IPS-18a (cell line): Measurements from ENCODE around the gene CYP27C1.

ENCODE experiments used
- H3K27ac ChIP-seq: one replicate; pipeline ENCODE4 v1.5.1; 2013; ENCODE audit warnings: low read length
- H3K27me3 ChIP-seq: one replicate; pipeline ENCODE4 v1.6.1; 2013; ENCODE audit warnings: mild to moderate bottlenecking, low read length; ENCODE audit not compliant: control insufficient read depth, insufficient read depth
- H3K36me3 ChIP-seq: one replicate; pipeline ENCODE4 v1.6.1; 2013; ENCODE audit warnings: low read depth, low read length; ENCODE audit not compliant: control insufficient read depth
- H3K4me1 ChIP-seq: one replicate; pipeline ENCODE4 v1.6.1; 2013; ENCODE audit warnings: low read depth, low read length; ENCODE audit not compliant: control insufficient read depth
- H3K4me3 ChIP-seq: one replicate; pipeline ENCODE4 v1.5.1; 2013; ENCODE audit warnings: low read length
- H3K9ac ChIP-seq: one replicate; pipeline ENCODE4 v1.6.1; 2013; ENCODE audit warnings: mild to moderate bottlenecking, low read length, moderate library complexity
- H3K9me3 ChIP-seq: one replicate; pipeline ENCODE4 v1.6.1; 2013; ENCODE audit warnings: low read depth, low read length; ENCODE audit not compliant: control insufficient read depth

CYP27C1 gene

GRCh38 chr2:127155947-127156346, 64.2 kb downstream of the CYP27C1 start:
- Histone ChIP-seq H3K4me3 (no peak overlapping the region), H3K27ac (no peak overlapping the region), H3K9ac (no peak overlapping the region), H3K9me3 (no peaks in the 10 kb centered on the region), H3K27me3 (no peaks in the 10 kb centered on the region), H3K36me3 (no peaks in the 10 kb centered on the region), H3K4me1 (peaks cover 9% of the 10 kb centered on the region)

- Histone ChIP-seq H3K9ac (no peak overlapping the region), H3K4me3 (no peak overlapping the region), H3K27ac (no peak overlapping the region), H3K27me3 (no peaks in the 10 kb centered on the region), H3K4me1 (peaks cover 9% of the 10 kb centered on the region), H3K36me3 (no peaks in the 10 kb centered on the region), H3K9me3 (no peaks in the 10 kb centered on the region)
Observed at GRCh38 chr2:127155028-127155581, 65.0 kb downstream of the CYP27C1 start.

GRCh38 chr2:127154396-127154795, 65.7 kb downstream of the CYP27C1 start:
- Histone ChIP-seq H3K4me1 (peaks cover 9% of the 10 kb centered on the region), H3K9me3 (no peaks in the 10 kb centered on the region), H3K9ac (no peak overlapping the region), H3K36me3 (no peaks in the 10 kb centered on the region), H3K27me3 (no peaks in the 10 kb centered on the region), H3K27ac (no peak overlapping the region), H3K4me3 (no peak overlapping the region)

DNA sequence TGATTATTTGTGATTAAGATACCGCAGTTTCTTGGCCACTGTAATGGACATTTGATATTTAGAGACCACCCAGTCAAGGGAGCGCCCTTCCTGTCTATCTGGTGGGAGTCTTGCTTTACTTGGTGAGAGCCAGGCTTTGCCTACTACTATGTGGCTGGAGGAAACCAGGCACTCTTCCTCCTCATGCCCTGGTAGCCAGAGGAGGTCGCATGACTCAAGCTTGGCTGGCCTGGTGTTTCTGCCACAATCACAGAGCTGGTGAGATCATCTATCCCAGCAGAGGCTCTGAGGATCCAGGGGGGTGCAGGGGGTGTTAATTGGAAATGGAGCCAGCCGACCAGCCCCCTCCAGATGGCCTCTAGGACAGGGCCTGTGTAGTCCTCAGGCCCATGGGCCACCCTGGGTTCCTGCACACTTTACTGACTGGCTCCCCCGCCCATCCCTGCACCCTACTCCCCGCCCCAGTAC, 66.4 kb downstream of the CYP27C1 start:
- Histone ChIP-seq H3K9ac (no peak overlapping the region), H3K4me1 (peaks cover 9% of the 10 kb centered on the region), H3K9me3 (no peaks in the 10 kb centered on the region), H3K4me3 (no peak overlapping the region), H3K36me3 (no peaks in the 10 kb centered on the region), H3K27ac (no peak overlapping the region), H3K27me3 (no peaks in the 10 kb centered on the region)

DNA sequence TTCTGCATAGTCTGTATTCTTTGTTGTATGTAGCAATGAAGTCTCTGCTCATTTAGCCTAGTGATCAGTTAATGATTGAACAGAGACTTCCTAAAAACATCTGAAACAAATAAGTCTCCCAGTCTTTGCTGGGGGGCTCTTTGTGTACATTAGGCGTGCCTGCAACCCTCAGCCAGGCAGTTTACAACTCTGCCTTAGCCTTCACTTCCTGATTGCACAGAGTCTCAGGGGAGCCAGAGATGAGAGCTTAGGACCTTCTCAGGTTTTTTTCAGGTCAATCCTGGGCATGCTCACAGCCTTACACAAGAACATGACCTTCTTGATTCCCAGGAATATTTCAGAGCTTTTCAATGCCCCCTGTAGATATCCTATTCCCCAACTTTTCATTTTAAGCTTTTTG, 69.1 kb downstream of the CYP27C1 start:
- H3K27ac ChIP-seq = no peak overlapping the region
- H3K36me3 ChIP-seq = no peaks in the 10 kb centered on the region
- no peak overlapping the region for H3K9ac ChIP-seq
- peaks cover 7% of the 10 kb centered on the region for H3K4me1 ChIP-seq
- H3K4me3 ChIP-seq = no peak overlapping the region
- no peaks in the 10 kb centered on the region for H3K9me3 ChIP-seq
- H3K27me3 ChIP-seq = no peaks in the 10 kb centered on the region

GRCh38 chr2:127149384-127149783, 70.7 kb downstream of the CYP27C1 start:
- Histone ChIP-seq H3K27me3 (no peaks in the 10 kb centered on the region), H3K9ac (no peak overlapping the region), H3K4me3 (no peak overlapping the region), H3K27ac (no peak overlapping the region), H3K9me3 (no peaks in the 10 kb centered on the region), H3K4me1 (peaks cover 7% of the 10 kb centered on the region), H3K36me3 (no peaks in the 10 kb centered on the region)

DNA sequence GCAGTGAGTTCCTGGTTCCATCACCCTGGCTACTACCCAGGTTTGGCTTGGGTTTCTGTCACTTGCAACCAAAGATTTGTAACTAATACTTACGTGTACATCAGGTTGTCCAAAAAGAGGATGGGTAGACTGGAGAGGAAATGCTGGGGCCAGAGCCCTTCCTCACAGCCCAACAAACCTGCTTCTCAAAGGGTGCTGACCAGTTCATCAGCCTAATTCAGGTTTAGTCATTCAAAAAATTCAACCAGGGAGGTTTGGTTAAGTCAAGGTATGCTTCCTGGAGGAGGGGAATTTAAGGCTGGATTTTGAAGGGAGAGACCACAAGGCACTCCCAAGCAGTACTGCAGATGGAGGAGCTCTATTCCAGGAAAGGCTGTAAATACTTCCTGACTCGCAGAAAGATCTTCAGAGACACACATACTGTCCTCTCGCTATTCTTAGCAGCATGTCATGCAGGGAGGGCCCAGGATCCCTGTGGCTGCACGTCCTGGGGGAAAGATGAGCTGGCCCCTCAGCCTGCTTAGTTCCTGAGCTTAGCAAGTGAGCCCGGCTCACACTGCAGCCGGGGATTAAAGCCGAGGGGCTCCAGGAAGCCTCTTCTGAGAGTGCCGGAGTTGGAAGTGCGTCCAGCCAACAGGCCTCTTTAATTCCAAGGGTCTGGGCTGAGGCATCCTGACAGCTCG, 73.1 kb downstream of the CYP27C1 start:
- no peaks in the 10 kb centered on the region for H3K9me3 ChIP-seq
- no peaks in the 10 kb centered on the region for H3K27me3 ChIP-seq
- H3K9ac ChIP-seq = no peak overlapping the region
- no peaks in the 10 kb centered on the region for H3K36me3 ChIP-seq
- no peak overlapping the region for H3K4me3 ChIP-seq
- H3K27ac ChIP-seq = no peak overlapping the region
- H3K4me1 ChIP-seq = peaks cover 7% of the 10 kb centered on the region

DNA sequence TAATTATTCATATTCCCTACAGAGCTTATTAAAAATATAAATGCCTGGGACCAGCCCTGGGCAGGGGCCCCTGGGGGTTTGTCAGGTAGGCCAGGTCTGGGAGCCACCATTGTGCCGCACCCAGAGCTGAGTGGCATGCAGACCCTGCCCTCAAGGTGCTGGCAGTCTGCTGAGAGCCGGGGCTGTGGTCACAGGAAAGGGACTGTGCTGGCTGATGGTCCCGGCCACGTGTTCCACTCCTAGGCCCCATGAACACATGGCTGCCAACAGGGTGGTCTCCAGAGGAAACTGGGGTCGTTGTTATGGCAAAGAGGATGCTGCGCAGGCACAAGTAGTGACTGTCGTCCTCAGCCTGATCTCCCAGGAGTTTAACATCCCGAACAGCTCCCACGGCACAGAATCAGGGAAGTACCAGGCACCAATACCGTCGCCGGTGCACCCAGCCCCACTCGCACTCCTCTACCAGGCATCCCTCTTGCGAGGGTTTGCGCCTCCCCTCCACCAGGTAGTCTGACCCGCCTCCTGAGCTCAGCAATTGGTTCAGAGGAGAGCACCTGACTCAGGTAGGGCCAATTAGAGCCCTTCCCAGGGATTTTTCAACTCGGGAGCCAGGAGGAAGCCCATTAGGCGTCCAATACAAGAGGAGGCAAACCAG, 73.9 kb downstream of the CYP27C1 start:
- H3K4me1 ChIP-seq = peaks cover 7% of the 10 kb centered on the region

DNA sequence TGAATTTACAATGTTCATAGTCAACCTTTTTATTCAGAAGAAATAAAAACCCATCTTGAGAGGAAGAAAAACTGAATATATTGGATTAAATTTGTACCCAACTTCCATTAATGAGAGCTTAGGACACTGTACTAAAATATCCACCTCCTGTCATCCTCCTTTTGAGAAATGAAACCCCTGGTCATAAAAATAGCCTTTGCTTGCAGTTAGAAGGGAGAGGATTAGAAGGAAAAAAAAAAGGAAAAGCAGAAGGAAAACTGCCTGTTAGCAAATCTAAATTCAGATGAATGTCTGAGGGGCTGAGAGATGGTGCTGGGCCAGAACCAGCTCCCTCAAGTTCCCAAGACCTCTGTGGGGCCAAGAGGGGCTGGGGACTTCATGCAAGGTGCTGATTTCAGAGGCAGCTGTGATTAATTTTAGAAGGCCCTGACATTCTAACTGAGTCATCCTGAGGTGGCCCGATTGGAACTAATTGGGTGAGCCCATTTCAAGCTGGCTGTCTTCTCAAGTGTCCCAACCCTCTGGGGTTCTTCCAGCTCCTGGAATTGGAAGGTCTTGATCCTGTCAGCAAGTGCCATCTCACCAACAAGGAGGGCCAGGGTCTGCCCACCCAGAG, 74.7 kb downstream of the CYP27C1 start:
- Histone ChIP-seq H3K4me3 (no peak overlapping the region), H3K4me1 (peaks cover 7% of the 10 kb centered on the region), H3K9me3 (no peaks in the 10 kb centered on the region), H3K27ac (no peak overlapping the region), H3K27me3 (no peaks in the 10 kb centered on the region), H3K36me3 (no peaks in the 10 kb centered on the region), H3K9ac (no peak overlapping the region)

More for the DNA sequence above, 73.9 kb downstream of the CYP27C1 start:
- no peaks in the 10 kb centered on the region for H3K36me3 ChIP-seq
- no peak overlapping the region for H3K4me3 ChIP-seq
- no peak overlapping the region for H3K27ac ChIP-seq
- H3K27me3 ChIP-seq = no peaks in the 10 kb centered on the region
- H3K9ac ChIP-seq = no peak overlapping the region
- H3K9me3 ChIP-seq = no peaks in the 10 kb centered on the region

- Histone ChIP-seq H3K27me3 (no peaks in the 10 kb centered on the region), H3K4me1 (peaks cover 7% of the 10 kb centered on the region), H3K4me3 (no peak overlapping the region), H3K9me3 (no peaks in the 10 kb centered on the region), H3K27ac (no peak overlapping the region), H3K36me3 (no peaks in the 10 kb centered on the region), H3K9ac (no peak overlapping the region)
Observed at GRCh38 chr2:127143841-127144782, 76.0 kb downstream of the CYP27C1 start.
